OCI-LY3 (cell line): ENCODE results near the gene MAP7D3.

ENCODE experiments used
- EZH2phosphoT487 ChIP-seq: fragments of 200-600 bp; shearing (Covaris generic); IDR thresholded peaks from 2 replicates; pipeline ENCODE4 v1.6.1; 2018; ENCODE audit warnings: antibody characterized with exemption, mixed run types, low read depth
- TF ChIP-seq, protein P1 (sequence below): fragments of 200-600, 300-600 bp; sonication (generic); IDR thresholded peaks from 2 replicates; pipeline ENCODE4 v1.5.1; 2014; ENCODE audit warnings: antibody characterized with exemption, low read length, low read depth

- TF ChIP-seq, protein P1, sequence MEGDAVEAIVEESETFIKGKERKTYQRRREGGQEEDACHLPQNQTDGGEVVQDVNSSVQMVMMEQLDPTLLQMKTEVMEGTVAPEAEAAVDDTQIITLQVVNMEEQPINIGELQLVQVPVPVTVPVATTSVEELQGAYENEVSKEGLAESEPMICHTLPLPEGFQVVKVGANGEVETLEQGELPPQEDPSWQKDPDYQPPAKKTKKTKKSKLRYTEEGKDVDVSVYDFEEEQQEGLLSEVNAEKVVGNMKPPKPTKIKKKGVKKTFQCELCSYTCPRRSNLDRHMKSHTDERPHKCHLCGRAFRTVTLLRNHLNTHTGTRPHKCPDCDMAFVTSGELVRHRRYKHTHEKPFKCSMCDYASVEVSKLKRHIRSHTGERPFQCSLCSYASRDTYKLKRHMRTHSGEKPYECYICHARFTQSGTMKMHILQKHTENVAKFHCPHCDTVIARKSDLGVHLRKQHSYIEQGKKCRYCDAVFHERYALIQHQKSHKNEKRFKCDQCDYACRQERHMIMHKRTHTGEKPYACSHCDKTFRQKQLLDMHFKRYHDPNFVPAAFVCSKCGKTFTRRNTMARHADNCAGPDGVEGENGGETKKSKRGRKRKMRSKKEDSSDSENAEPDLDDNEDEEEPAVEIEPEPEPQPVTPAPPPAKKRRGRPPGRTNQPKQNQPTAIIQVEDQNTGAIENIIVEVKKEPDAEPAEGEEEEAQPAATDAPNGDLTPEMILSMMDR = no peak
- TF ChIP-seq EZH2phosphoT487 = no peak
Observed at GRCh38 chrX:136193771-136194170, 57.4 kb downstream of the MAP7D3 start.
